Measurements from ENCODE around the gene CHRNA10.

- no peak for TF ChIP-seq CTCF (IDR thresholded peaks at IDR 0.05; ENCODE audit: borderline replicate concordance, extremely low read depth, low read length, poor library complexity, severe bottlenecking)
- TF ChIP-seq EZH2 (IDR thresholded peaks at IDR 0.05; ENCODE audit: borderline replicate concordance, low read depth, low read length, severe bottlenecking): no peak
Observed at GRCh38 chr11:3685923-3686322, 14.7 kb upstream of the CHRNA10 start.

Data from DND-41 (cell line).